RWPE2 (cell line): ENCODE measurements around the gene OR4F17.
"Not testable (repeated sequence)": the region's sequence is repeated elsewhere in the genome, so short reads cannot be mapped to it uniquely, and the experiment has no call there.

Experiments
- ATAC-seq: fragments of 200-7000 bp; cut with Tn5 transposase; 3 replicates; pipeline ENCODE4 v1.9.1; 2021; ENCODE audit warnings: low read depth
- DNase-seq: peaks from one replicate; pipeline ENCODE4 v3.0.0-alpha.2; 2020; ENCODE audit warnings: low spot score
- H3K27ac ChIP-seq: fragments of 450-650 bp; 2 replicates; pipeline ENCODE4 v1.5.1; 2017; ENCODE audit warnings: mild to moderate bottlenecking; ENCODE audit not compliant: poor library complexity, severe bottlenecking
- H3K27me3 ChIP-seq: fragments of 250-450 bp; sonication (Bioruptor Pico); 2 replicates; pipeline ENCODE4 v1.5.1; 2021; ENCODE audit warnings: mild to moderate bottlenecking, moderate library complexity; ENCODE audit not compliant: insufficient read depth, poor library complexity, severe bottlenecking
- H3K36me3 ChIP-seq: fragments of 250-450 bp; sonication (Bioruptor Pico); 2 replicates; pipeline ENCODE4 v1.5.1; 2020; ENCODE audit warnings: low read depth, mild to moderate bottlenecking, moderate library complexity
- H3K4me1 ChIP-seq: fragments of 250-450 bp; sonication (Bioruptor Pico); 2 replicates; pipeline ENCODE4 v1.5.1; 2021; ENCODE audit warnings: mild to moderate bottlenecking, moderate library complexity; ENCODE audit not compliant: insufficient read depth, poor library complexity, severe bottlenecking
- H3K4me3 ChIP-seq: fragments of 250-450 bp; sonication (Bioruptor Pico); 2 replicates; pipeline ENCODE4 v1.5.1; 2021; ENCODE audit warnings: mild to moderate bottlenecking, moderate library complexity; ENCODE audit not compliant: severe bottlenecking
- H3K9me3 ChIP-seq: fragments of 250-450 bp; sonication (Bioruptor Pico); 2 replicates; pipeline ENCODE4 v1.5.1; 2021; ENCODE audit warnings: mild to moderate bottlenecking, moderate library complexity; ENCODE audit not compliant: severe bottlenecking

OR4F17 gene, protein sequence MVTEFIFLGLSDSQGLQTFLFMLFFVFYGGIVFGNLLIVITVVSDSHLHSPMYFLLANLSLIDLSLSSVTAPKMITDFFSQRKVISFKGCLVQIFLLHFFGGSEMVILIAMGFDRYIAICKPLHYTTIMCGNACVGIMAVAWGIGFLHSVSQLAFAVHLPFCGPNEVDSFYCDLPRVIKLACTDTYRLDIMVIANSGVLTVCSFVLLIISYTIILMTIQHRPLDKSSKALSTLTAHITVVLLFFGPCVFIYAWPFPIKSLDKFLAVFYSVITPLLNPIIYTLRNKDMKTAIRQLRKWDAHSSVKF

DNA sequence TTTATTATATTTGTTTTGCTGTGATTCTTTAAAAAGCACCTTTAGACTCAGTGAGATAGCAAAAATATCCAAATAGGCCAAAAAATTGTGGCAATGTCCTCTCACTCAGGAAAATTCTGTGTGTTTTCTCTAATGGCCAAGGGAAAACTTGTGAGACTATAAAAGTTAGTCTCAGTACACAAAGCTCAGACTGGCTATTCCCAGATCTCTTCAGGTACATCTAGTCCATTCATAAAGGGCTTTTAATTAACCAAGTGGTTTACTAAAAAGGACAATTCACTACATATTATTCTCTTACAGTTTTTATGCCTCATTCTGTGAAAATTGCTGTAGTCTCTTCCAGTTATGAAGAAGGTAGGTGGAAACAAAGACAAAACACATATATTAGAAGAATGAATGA, at the start of gene OR4F17:
Gene OR4F17, plus strand, starts transcription at position 301 of the 400 bp plus-strand sequence. CDS start 3,575 bp downstream, outside the sequence.
- not testable (repeated sequence) for H3K9me3 ChIP-seq, H3K27me3 ChIP-seq, ATAC-seq, H3K4me3 ChIP-seq, DNase-seq, H3K27ac ChIP-seq, H3K4me1 ChIP-seq, H3K36me3 ChIP-seq

DNA sequence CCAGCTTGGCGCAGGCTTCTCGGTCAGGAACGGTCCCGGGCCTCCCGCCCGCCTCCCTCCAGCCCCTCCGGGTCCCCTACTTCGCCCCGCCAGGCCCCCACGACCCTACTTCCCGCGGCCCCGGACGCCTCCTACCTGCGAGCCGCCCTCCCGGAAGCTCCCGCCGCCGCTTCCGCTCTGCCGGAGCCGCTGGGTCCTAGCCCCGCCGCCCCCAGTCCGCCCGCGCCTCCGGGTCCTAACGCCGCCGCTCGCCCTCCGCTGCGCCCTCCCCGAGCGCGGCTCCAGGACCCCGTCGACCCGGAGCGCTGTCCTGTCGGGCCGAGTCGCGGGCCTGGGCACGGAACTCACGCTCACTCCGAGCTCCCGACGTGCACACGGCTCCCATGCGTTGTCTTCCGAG, 36.1 kb upstream of the OR4F17 start:
- not testable (repeated sequence) for H3K36me3 ChIP-seq, H3K27me3 ChIP-seq, DNase-seq, H3K4me3 ChIP-seq, ATAC-seq, H3K27ac ChIP-seq, H3K4me1 ChIP-seq, H3K9me3 ChIP-seq

DNA sequence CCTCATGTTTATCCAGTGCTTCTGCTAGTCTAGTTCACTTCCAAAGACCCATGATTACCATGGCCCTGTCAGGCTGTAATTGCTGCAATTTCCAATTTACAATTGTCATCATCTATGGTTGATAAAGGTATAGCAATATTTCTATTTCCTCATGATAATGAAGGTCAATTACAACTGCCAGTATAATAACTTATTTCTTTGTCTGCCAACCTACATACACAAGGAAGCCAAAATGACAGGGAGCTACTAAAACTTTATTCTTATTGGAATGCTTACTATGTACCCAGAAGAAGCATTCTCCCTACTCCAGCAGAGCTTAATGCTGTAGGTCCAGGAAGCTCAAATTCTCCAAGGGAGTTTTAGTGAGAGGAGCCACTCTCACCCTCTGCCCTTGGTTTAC, 24.0 kb upstream of the OR4F17 start:
- not testable (repeated sequence) for H3K4me3 ChIP-seq, DNase-seq, H3K4me1 ChIP-seq, H3K27me3 ChIP-seq, H3K36me3 ChIP-seq, H3K27ac ChIP-seq, H3K9me3 ChIP-seq, ATAC-seq

DNA sequence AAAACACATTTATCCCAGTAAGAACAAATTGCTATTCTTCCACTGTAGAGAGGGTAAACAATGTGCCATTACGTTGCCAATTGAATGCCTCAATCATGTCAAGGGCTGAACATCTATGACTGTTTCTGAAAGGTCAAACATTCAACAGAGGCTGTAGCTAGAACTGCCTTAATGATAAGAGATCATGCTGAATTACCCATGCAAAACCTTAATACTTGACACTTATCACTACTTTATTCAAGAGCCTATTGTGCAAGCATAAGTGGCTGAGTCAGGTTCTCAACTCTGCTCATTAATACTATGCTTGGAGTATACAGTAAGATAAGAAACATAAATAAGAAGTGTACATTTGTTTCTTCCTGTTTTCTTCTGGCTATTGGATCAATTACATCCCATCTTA, 23.3 kb upstream of the OR4F17 start:
- not testable (repeated sequence) for H3K4me3 ChIP-seq, H3K36me3 ChIP-seq, DNase-seq, ATAC-seq, H3K27ac ChIP-seq, H3K9me3 ChIP-seq, H3K4me1 ChIP-seq, H3K27me3 ChIP-seq

DNA sequence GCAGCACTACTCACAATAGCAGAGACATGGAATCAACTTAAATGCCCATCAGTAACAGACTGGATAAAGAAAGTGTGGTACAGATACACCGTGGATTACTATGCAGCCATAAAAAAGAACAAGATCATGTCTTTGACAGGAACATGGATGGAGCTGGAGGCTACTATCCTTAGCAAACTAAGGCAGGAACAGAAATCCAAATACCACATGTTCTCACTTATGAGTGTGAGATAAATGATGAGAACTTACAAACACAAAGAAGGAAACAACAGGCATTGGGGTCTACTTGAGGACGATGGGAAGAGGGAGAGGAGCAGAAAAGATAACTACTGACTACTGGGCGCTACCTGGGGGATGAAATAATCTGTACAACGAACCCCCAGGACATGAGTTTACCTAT, 16.2 kb upstream of the OR4F17 start:
- not testable (repeated sequence) for H3K27me3 ChIP-seq, DNase-seq, H3K4me3 ChIP-seq, H3K4me1 ChIP-seq, H3K36me3 ChIP-seq, H3K9me3 ChIP-seq, H3K27ac ChIP-seq, ATAC-seq

DNA sequence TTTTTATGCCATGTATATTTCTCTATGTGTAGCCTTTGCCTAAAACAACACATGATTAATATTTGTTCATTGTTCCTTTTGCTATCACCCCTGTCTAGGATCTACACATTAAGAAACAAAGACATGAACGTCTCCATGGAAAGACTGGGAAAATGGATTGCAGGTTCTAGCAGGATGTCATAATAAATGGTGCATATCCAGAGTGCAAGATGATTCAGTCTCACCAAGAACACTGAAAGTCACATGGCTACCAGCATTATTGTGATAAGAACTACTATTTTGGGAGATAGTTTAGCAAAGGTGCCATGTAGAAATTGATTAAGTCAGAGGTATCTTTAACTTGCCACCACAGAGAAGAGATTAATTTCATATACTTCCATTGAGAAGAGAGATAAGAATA, 12.1 kb upstream of the OR4F17 start:
- H3K27me3 ChIP-seq, H3K4me3 ChIP-seq, H3K27ac ChIP-seq, H3K36me3 ChIP-seq, DNase-seq, H3K4me1 ChIP-seq, ATAC-seq, H3K9me3 ChIP-seq: not testable (repeated sequence)

DNA sequence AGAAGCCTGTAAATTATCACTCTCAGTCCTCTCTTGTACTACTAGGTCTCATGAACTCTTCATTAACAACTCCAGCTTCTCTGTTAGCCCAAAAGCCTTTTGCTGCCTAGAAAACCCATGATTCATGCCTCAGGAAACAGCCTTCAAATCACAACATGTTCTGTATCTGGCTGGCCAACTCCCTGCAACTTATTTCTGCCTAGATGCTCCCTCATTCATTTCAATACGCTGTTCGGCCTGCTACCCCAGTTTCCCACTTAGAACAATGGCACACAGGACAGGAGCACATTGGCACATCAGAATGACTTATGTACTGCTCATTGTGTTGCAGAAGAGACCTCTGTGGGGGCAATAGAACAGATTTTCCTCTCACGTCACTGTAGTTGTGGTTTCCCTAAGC, 9.3 kb upstream of the OR4F17 start:
- DNase-seq, H3K36me3 ChIP-seq, H3K27me3 ChIP-seq, H3K9me3 ChIP-seq, H3K27ac ChIP-seq, H3K4me3 ChIP-seq, H3K4me1 ChIP-seq: not testable (repeated sequence)
- peak; percentile 60; the same call in 2 of the 3 replicates for ATAC-seq

DNA sequence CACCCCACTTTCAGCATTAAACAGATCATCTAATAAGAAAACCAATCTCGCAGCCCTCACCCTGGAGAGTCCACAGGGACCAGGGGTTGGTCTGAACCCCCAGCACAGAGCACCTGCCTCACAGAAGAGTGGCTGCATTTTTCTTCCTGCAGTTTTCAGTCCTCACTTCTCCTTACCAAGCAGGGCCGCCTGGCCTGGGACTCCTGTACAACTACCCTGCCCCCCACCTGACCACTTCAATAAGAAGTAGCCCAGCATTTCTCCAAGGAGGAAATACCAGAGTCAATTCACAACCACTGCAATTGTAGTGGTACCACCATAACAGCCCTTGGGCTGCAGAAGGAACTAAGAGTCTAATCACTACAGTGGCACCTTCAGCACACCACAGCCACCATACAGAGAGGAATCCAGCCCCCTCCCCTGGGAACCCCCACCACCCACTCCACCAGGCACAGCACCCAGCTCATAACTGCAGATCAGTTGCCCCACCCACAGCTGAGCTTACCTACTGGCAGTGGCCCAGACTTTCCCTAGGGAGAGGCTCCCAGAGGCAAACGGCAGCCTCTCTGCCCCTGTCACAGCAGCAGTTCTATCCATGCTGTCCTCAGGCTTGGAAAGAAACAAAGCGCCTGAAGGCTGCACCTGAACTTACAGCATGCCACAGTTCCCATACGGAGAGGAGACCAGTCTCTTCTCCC, 13.7 kb downstream of the OR4F17 start:
- not testable (repeated sequence) for H3K9me3 ChIP-seq, H3K27ac ChIP-seq, H3K36me3 ChIP-seq, H3K4me3 ChIP-seq, H3K4me1 ChIP-seq, H3K27me3 ChIP-seq, ATAC-seq, DNase-seq
